RKO (cell line): ENCODE results near the gene ATP2A3.
"Not testable (repeated sequence)": the region's sequence is repeated elsewhere in the genome, so short reads cannot be mapped to it uniquely, and the experiment has no call there.

Source experiments
- DNase-seq: peaks from one replicate; pipeline ENCODE4 v3.0.0-alpha.2; 2016; ENCODE audit warnings: low spot score

The ATP2A3 gene

GRCh38 chr17:3954976-3955672 lies 9.1 kb downstream of the ATP2A3 start:
- no peak for DNase-seq

DNA sequence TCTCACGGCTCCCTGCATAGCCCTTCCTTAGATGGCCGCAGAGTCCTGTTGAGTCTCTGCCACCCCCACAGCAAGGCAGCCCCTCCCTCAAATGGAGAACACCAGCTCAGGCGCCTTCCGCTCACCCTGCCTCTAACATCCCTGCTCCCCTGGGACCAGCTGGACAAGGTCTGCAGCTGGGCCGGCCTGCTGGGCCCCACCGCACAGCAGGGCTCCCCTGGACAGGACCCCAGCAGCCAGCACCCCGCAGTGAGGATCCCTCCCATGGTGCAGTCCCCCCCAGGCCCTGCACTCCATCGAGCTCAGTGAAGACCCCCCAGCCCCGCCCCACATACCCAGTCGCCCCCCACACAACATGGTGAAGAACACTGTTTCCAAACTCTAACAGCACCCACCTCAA lies 10.2 kb downstream of the ATP2A3 start:
- no peak for DNase-seq

DNA sequence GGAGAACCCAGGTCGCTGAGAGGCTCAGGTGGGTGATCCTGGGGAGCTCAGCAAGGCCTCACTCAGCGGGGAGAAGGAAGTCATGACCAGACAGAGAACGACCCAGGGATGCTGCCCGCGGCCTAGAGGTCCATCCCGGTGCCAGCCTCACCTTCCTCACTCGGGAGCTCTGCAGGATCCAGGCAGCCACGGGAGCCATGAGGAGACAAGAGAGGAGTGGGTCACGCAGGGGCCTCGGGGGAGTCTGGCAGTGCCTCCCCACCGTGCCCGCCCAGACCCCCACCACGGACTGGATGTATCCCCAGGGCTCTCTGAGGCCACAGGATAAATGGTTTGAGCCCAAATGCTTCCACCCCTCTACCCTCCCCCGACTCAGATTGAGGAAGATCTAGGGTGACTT lies 10.7 kb downstream of the ATP2A3 start:
- DNase-seq: no peak

DNA sequence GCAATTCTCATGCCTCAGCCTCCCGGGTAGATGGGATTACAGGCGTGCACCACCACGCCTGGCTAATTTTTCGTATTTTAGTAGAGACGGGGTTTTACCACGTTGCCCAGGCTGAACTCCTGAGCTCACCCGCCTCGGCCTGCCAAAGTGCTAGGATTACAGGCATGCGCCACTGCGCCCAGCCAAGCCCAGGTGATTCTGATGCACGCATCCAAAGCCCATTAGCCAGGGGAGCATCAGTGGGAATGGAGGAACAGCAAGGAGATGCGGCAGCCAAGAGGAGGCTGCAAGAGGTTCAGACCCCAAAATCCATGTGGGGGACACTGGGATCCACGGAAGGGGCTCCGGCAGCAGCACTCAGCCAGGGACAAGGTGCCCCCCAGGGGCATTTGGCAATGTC lies 12.1 kb downstream of the ATP2A3 start:
- no peak for DNase-seq

GRCh38 chr17:3951420-3951819 lies 12.8 kb downstream of the ATP2A3 start:
- no peak for DNase-seq

- DNase-seq: no peak
Measured at GRCh38 chr17:3951003-3951402, 13.2 kb downstream of the ATP2A3 start.

DNA sequence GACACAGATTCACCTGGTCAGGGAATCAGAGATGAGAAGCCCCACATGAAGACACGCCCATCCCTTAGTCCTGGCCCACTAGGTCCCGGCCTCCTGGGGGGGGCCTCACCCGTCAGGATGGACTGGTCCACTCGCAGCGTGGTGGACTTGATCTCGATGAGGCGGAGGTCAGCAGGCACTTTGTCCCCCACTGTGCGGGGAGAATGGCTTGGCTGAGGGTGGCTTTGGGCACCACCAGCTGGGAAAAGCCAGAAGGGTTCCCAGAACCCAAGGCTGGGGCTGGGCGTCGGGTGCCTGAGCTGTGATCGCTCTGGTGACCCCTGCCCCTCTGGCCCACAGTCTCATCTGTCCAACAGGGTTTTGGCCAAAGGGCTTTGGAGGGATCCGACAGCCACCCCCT lies 13.7 kb downstream of the ATP2A3 start:
- no peak for DNase-seq

GRCh38 chr17:3949418-3949817 lies 14.8 kb downstream of the ATP2A3 start:
- no peak for DNase-seq

- DNase-seq: not testable (repeated sequence)
Measured at GRCh38 chr17:3948551-3948950, 15.7 kb downstream of the ATP2A3 start.

GRCh38 chr17:3947318-3947810 lies 16.9 kb downstream of the ATP2A3 start:
- no peak for DNase-seq

- no peak for DNase-seq
Measured at GRCh38 chr17:3946711-3947235, 17.5 kb downstream of the ATP2A3 start.

- DNase-seq: no peak
Measured at GRCh38 chr17:3944485-3945388, 19.5 kb downstream of the ATP2A3 start.

DNA sequence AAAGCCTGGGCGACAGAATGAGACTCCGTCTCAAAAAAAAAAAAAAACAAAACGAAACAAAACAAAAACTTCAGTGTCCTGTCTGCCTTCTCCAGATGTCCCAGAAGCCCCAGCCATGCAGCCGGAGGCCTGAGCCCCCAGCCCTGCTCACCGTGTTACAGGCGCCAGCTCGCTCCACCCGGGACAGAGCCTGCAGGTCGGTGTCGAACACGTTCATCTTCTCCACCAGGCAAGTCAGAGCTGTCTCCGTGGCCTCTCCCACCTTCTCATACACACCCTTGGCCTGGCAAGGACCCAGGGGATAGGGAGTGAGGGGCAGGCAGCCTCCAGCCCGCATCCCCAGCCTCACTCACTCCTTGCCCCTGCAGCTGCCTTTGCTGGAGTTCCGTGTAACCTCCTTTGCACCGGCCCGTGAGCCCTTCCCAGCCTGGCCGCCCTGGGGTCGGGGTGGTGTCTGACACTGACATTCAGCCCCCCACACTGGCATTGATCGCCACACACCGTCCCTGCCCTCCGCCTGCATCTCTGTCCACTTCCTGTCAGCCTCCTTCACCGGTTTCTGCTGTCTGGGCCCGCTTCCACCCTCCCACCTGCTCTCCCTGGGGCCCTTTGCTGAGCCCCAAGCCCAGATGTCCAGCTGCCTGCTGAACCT lies 20.9 kb downstream of the ATP2A3 start:
- DNase-seq: no peak

- no peak for DNase-seq
Measured at GRCh38 chr17:3940965-3941698, 23.1 kb downstream of the ATP2A3 start.

DNA sequence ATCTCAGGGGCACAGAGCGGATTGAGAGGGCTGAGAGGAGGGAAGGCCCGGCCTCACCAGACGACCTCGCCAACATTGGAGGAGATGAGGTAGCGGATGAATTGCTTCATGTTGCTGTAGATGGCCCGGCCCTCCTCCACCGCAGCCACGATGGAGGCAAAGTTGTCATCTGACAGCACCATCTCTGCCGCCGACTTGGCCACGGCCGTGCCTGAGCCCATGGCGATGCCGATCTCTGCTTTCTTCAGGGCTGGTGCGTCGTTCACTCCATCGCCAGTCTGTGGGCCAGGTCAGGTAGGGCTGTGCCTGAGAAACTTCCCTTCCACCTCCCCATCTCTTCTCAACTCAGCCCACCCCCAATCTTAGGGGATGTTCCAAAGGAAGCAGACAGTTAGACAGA lies 26.9 kb downstream of the ATP2A3 start:
- DNase-seq: no peak

GRCh38 chr17:3935825-3936355 lies 28.3 kb downstream of the ATP2A3 start:
- DNase-seq: peak; percentile 55

DNA sequence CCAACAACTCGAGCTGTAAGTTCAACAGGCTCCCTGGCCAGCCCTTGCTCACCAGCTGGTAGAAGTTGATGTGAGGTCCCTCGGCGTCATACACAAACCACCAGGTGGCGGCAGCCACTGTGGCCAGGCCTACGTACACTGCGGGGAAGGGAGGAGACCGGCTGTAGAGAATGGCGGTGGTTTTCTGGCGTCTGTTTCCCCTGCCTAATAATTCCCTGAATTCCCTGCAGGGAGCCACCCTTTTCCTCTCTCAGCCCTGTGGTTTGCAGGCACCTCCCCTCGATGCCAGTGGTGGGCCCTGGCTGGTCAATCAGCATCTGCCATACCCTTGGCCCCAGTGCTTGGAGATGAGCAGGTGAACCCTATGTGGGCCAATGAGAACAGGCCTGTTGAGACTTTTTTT lies 29.1 kb downstream of the ATP2A3 start:
- peak; percentile 17 for DNase-seq

DNA sequence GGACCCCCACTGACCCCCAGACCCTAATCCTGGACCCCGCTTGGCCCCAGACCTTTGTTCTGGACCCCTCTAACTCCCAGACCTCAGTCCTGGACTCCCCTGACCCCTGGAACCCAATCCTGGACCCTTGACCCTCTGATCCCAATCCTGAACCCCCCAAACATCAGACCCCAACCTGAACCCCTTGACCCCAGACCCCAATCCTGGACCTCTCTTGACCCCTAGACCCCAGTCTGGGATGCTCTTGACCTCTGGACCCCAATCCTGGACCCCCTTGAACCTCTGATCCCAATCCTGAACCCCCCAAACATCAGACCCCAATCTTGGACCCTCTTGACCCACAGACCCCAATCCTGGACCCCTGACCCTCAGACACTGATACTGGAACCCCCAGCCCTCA lies 34.5 kb downstream of the ATP2A3 start:
- DNase-seq: no peak

DNA sequence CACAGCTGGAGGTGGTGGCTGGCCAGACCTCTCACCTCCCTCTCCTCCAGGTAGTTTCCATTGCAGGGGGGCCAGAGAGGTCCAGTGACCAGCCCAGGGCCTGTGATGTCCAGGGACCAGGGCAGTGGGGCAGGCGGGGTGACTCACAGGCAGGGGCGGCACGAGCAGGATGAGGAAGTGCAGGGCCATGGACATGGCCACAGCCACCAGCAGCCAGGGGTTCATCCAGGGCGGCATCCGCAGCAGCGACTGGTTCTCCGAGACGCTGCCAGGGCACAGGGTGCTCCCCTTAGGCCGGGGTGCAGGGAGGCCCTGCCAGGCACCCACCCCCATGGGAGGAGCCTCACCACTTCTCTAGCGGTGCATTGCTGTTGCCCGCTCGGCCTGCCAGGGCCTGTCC lies 35.1 kb downstream of the ATP2A3 start:
- DNase-seq: no peak

DNA sequence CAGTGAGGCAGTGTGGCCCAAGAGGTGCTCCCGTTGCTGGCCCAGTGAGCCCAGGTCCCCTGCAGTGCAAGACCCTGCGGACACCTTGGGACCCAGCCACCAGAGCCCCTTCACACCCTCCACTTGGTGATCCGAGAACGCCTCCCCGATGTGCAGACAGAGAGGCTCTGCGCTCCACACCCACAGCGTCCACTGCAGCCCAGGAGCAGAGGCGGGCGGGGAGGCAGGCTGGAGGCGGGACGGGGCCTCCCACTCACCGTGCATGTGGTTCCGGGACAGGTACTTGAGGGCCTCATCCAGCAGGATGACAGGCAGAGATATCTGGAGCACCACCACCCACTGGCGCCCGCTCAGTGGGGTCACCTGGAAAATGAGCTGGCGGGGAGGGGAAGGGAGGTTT lies 35.8 kb downstream of the ATP2A3 start:
- no peak for DNase-seq

DNA sequence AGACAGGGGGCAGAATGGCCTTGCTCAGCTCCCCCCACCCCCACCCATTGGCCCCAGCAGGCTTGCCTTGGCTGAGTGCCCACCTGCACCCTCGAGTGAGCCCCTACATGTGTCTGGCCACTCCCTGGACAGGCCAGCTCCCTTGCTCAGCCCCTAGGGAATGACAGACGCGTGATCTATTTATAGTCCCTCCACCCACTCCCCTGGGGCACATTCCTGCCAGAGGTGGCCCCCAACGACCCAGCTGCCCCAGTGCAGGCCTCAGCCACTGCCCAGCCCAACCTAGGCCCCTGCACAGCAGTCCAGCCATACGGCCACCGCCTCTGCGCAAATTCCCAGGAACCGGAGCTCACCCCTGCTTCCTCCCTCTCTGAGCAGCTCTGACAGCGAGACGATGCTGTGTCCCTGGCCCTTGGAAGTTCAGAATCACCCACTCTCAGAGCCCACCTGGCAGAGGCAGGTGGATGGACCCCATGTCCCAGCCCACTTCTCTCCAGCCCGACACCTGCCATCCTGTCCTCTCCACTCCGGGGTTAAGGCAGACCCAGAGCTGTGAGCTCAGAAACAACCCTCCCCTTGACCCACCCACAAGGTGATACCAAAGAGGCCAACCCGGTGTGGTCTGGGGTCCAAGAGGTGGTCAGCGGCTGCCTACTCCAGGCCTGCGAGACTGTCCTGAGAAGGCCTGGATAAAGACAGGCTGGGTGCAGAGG lies 36.5 kb downstream of the ATP2A3 start:
- DNase-seq: no peak
